NCI-H2171 (cell line): Measurements from ENCODE around the gene ARFRP1.
A peak's percentile ranks its signal among the peaks of the same experiment; 100 is the strongest.

Experiments used
- DNase-seq: peaks from one replicate; lab custom pipeline; 2025; lab: John Stamatoyannopoulos, UW

Gene ARFRP1

DNA sequence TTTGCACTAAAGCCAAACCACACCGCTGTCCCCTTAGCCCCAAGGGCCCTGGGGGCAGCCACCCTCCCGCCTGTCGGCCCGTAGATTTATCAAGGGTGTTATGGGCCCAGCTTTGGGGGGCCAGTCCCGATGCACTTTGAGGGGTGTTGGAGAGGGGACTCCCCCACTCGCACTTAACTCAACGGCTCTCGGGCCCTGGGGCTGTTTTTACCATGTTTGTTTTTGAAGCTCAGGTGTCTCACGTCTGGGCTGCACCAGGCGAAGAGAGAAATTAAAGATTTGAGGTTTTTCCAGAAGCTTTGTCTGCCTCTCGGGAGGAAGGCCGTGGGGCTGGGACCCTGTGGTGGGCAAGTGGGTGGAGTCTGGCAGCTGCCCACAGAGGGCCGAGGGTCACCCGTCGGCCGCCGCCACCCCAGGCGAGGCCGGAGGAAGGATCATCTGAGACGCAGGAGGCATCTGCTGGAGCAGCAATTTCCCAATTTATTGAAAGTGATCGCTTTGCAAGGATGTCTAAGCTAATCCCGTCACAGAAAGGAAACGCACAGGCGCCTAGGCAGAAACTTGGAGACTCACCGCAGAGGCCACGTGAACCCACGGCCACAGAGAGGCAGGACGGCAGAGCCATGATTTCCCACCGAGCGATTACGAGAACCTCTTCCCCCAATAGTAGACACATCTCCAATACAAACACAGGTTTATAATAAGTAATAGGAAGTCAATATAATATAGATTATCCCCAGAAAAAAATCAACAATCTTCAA, 35.6 kb upstream of the ARFRP1 start:
- no peak for DNase-seq

DNA sequence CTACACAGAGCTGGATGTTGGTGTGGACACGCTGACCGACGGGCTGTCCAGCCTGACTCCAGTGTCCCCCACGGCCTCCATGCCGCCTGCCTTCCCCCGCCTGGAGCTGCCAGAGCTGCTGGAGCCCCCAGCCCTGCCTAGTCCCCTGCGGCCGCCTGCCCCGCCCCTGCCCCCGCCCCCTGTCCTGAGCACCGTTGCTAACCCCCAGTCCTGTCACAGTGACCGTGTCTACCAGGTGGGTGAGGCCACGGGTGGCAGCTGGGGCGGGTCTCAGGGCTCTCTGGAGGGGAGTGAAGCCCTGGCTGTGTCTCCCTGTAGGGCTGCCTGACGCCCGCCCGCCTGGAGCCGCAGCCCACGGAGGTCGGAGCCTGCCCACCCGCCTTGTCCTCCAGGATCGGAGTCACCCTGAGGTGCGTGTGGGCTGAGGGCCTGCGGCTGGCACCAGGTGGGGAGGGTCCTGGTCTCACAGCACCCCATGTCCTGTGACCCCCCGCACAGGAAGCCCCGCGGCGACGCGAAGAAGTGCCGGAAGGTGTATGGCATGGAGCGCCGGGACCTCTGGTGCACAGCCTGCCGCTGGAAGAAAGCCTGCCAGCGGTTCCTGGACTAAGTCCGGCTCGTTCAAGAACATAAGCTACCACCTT, 34.7 kb upstream of the ARFRP1 start:
- DNase-seq = no peak

GRCh38 chr20:63741676-63742380, 34.1 kb upstream of the ARFRP1 start:
- no peak for DNase-seq

DNA sequence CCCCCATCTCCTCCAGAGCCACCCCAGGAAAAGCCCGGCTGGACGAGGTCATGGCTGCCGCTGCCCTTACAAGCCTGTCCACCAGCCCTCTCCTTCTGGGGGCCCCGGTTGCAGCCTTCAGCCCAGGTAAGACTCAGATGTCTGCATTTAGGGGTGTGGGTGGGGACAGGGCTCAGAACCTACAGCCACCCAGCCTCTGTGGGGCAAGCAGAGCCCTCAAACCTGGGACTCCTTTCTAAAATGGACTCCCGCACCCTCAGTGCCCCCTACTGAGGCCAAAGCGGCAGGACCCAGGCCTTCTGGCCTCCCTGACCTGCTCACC, 33.5 kb upstream of the ARFRP1 start:
- no peak for DNase-seq

- peak; percentile 72 for DNase-seq
These were observed 33.0 kb upstream of the ARFRP1 start for GRCh38 chr20:63740627-63741353.

GRCh38 chr20:63740070-63740626, 32.4 kb upstream of the ARFRP1 start:
- DNase-seq = peak; percentile 50

GRCh38 chr20:63739130-63740069, 31.6 kb upstream of the ARFRP1 start, which contains the start of gene SLC2A4RG:
SLC2A4RG (plus strand) TSS chr20:63739776; CDS start chr20:63739913, 137 bp downstream.
- DNase-seq = peak; percentile 86

DNA sequence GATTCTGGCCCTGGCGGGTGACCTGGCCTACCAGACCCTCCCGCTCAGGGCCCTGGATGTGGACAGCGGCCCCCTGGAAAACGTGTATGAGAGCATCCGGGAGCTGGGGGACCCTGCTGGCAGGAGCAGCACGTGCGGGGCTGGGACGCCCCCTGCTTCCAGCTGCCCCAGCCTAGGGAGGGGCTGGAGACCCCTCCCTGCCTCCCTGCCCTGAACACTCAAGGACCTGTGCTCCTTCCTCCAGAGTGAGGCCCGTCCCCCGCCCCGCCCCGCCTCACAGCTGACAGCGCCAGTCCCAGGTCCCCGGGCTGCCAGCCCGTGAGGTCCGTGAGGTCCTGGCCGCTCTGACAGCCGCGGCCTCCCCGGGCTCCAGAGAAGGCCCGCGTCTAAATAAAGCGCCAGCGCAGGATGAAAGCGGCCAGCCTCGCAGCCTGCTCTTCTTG, 30.9 kb upstream of the ARFRP1 start:
- peak; percentile 39 for DNase-seq

DNA sequence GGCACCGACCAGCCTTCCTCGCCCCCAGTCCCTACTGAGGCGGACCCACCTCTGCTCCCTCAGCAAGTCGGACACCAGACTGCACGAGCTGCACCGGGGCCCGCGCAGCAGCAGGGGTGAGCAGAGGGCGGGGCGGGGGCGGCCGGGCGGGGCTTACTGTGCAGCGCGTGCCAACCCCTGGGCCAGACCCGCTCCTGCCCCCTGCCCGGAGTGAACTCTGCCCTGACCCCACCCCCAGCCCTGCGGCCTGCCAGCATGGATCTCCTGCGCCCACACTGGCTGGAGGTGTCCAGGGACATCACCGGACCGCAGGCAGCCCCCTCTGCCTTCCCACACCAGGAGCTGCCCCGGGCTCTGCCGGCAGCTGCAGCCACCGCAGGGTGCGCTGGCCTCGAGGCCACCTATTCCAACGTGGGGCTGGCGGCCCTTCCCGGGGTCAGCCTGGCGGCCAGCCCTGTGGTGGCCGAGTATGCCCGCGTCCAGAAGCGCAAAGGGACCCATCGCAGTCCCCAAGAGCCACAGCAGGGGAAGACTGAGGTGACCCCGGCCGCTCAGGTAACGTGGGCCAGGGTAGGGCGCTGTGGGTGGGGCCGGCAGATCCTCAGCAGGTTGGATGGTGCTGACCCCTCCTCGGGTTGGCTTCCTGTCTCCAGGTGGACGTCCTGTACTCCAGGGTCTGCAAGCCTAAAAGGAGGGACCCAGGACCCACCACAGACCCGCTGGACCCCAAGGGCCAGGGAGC, 30.3 kb upstream of the ARFRP1 start:
- peak; percentile 31 for DNase-seq

DNA sequence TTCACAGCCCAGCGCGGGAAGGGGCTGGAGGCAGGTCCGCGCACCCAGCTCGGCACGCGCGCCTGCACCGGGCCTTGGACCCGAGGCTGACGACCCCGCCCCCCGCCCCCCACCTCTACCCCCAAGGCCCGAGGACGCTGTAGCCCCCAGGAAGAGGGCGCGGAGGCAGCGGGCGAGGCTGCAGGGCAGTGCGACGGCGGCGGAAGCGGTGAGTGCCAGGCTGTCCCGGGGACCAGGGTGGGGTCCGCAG, 29.8 kb upstream of the ARFRP1 start:
- no peak for DNase-seq

DNA sequence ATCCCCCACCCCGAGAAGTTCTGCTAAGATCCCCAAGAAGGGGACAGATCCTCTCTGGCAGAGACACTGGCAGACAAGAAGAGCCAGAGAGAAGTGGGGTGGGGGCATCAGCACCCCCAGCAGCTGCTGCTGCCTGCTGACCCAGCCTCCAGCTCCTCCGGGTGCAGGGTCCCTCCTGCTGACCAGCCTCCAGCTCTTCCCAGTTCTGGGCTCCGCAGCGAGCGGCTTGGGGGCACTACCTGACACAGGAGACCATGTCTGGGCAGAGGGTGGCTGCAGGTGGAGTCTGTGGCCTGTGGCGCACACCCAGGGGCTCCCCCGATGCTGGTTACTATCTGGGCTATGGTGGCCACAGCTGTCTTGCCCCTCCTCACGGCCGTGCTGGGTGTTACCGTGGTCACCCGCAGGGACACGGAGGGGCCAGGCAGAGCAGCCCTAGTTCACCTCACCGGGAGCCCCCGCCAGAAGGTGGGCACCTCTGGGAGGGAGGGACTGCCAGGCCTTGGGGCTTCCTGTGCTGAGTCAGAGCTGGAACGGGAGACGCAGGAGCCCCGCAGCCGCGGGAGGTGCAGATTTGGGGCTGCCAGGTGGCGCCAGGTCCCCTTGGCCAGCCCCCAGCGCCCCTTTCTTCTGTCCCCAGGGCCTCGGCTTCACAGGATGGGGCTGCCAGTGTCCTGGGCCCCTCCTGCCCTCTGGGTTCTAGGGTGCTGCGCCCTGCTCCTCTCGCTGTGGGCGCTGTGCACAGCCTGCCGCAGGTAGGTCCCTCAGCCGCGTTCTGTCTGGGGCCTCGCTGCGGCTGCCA, 29.3 kb upstream of the ARFRP1 start:
- peak; percentile 53 for DNase-seq

DNA sequence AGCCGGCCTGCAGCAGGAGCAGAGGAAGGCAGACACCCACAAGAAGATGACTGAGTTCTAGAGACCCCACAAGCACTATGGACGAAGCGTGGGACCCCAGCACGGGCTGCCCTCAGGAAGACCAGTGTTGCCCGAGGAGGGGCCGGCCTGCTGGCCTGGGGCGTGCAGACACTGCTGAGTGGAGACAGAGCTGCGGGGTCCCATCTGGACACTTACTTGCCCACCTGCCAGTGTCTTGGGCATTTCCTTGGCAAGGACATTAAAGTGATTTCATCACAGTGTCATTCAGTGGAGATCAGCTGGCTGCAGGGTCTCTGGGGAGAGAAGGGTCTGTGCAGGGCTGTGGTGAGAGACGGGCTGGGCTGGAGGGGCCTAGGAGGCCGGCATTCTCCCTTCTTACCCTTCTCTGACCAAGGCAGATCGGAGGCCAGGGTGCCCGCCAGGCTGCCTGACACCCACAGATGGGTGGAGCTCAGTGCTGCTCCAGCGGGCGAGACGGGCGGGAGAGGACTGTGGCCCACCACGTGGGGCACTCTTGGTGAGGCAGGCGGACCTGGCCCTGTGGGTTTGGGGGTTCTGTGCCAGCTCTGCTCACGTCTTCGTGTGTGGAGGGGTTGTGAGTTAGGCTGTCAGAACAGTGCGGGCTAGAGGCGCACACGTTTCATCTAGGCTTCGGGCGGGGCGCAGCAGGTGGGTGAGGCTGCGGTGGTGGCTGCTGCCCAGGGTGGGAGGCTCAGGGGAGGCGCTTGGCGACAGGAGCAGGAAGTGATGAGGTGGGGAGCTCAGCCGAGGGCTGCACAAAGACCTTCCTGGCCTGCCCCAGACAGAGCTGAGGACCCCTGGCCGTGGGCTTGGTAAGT, 28.3 kb upstream of the ARFRP1 start, which contains the start of gene LIME1:
Gene LIME1, plus strand, starts transcription at position 806 of the 860 bp plus-strand sequence. CDS start 886 bp downstream, outside the sequence.
- DNase-seq = no peak

DNA sequence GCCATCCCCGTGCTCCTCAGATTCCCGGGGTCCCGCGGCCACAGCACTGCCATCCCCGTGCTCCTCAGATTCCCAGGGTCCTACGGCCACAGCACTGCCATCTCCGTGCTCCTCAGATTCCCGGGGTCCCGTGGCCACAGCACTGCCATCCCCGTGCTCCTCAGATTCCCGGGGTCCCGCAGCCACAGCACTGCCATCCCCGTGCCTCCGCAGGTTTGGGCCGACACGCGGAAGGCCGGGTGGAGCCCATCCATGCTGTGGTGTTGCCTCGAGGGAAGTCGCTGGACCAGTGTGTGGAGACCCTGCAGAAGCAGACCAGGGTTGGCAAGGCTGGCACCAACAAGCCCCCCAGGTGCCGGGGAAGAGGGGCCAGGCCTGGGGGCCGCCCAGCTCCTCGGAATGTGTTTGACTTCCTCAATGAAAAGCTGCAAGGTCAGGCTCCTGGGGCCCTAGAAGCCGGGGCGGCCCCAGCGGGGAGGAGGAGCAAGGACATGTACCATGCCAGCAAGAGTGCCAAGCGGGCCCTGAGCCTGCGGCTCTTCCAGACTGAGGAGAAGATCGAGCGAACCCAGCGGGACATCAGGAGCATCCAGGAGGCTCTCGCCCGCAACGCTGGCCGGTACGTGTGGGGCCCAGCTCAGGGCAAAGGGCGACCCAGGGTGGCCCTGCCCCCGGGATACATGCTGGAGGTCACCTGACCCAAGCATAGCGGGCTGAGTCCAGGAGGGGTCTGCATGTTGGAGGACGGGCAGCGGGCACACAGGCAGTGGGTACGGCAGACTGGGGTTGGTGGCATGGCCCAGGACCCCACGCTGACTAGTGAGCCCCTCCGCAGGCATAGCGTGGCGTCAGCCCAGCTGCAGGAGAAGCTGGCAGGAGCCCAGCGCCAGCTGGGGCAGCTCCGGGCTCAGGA, 27.4 kb upstream of the ARFRP1 start:
- DNase-seq = no peak

DNA sequence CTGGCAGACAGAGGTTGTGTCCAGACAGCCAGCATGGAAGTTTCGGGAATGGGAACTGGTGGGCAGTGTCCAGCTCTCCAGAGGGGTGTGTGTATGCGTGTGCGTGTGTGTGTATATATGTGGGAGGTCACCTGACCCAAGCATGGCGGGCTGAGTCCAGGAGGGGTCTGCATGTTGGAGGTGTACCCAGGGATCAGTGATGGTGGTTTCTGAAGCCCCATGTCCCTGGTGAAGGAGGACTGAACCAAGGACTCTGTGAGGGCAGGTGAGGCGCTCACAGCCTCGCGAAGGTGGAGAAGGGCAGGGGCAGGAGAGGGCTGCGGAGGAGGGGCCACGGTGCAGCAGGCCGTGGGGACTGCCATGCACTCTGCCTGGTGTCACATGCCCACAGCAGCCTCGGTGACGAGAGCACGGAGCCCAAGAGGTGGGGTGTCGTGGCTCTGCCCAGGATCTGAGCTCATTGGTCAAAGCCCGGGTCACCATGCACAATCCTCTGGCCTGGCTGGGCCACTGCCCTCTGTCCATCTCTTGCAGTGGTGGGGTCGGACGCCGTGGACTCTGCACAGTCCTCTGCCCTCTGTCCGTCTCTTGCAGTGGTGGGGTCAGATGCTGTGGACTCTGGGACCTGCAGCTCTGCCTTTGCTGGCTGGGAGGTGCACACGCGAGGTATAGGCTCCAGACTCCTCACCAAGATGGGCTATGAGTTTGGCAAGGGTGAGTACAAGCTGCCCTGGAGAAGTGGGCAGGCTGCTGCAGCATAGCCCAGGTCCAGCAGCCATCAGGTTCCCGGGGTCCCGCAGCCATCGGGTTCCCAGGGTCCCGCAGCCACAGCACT, 26.6 kb upstream of the ARFRP1 start:
- no peak for DNase-seq

DNA sequence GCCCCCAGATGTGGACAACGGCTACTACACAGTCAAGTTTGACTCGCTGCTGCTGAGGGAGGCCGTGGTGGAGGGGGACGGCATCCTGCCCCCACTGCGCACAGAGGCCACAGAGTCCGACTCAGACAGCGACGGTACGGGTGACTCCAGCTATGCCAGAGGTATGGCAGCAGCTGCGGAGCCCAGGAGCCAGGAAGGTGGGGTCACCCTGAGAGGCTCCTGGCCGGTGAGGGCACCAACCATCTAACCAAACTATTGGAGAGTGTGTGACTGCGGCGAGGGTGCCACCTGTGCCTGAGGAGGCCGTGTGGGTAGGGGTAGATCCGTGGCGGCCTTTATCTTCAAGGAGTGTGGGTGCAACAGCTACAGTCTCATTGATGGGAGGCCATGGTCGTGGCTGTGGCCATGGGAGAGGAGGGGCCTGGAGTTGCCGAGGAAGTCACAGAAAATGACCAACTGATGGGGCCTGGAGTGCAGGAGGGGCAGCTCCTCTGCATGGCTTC, 25.9 kb upstream of the ARFRP1 start:
- no peak for DNase-seq

GRCh38 chr20:63733117-63733516, 25.3 kb upstream of the ARFRP1 start:
- no peak for DNase-seq
